Activated T-cell treated with anti-CD3 and anti-CD28 coated beads, Interleukin-2, amount 50 U/mL, for 72 hours (primary cell): ENCODE results near the gene CXorf58. TPM values are rescaled to one million over a fixed set of nuclear protein-coding genes. Genes with fewer than 3 reads are reported as not detected.

Source experiments
- total RNA-seq, 2 donors: library from RNA; stranded (reverse); gene quantifications; one replicate each; pipeline ENCODE4 v1.2.3, GENCODE V29; 2022

CXorf58 gene
- total RNA-seq, 2 donors from 2014 or later, result not detected

Other genes with a start within 250 kb of the CXorf58 start
- gene PRDX4, start 240.5 kb upstream of the CXorf58 start, total RNA-seq, result 10 to 100 TPM; 27.5 to 33.8 TPM
- gene ACOT9, start 164.7 kb upstream of the CXorf58 start, total RNA-seq, result 10 to 100 TPM; 85.4 to 92.3 TPM
- gene SAT1, start 124.8 kb upstream of the CXorf58 start, total RNA-seq, result 100 to 1,000 TPM; 229 to 424 TPM
- gene APOO, start 68 bp upstream of the CXorf58 start, total RNA-seq, result 10 to 100 TPM; 16.6 to 24.4 TPM
- 10 to 100 TPM; 17.9 to 19.9 TPM for gene KLHL15, start 119.2 kb downstream of the CXorf58 start, total RNA-seq
- 100 to 1,000 TPM; 320 to 443 TPM for gene EIF2S3, start 146.9 kb downstream of the CXorf58 start, total RNA-seq
- 10 to 100 TPM; 47.2 to 78.6 TPM for gene ZFX, start 241.7 kb downstream of the CXorf58 start, total RNA-seq